IPS-15b (cell line): ENCODE data around the gene EBF4.
"Not testable (repeated sequence)": the region's sequence is repeated elsewhere in the genome, so short reads cannot be mapped to it uniquely, and the experiment has no call there.

Experiments used
- H3K27me3 ChIP-seq: one replicate; pipeline ENCODE4 v1.6.1; 2013; ENCODE audit warnings: low read length; ENCODE audit not compliant: control insufficient read depth, insufficient read depth
- H3K36me3 ChIP-seq: one replicate; pipeline ENCODE4 v1.6.1; 2013; ENCODE audit warnings: low read length; ENCODE audit not compliant: control insufficient read depth, insufficient read depth
- H3K4me1 ChIP-seq: one replicate; pipeline ENCODE4 v1.6.1; 2013; ENCODE audit warnings: mild to moderate bottlenecking, low read length; ENCODE audit not compliant: control insufficient read depth, insufficient read depth
- H3K4me3 ChIP-seq: one replicate; pipeline ENCODE4 v1.5.1; 2013; ENCODE audit warnings: low read depth, low read length
- H3K9ac ChIP-seq: one replicate; pipeline ENCODE4 v1.6.1; 2013; ENCODE audit warnings: low read depth, mild to moderate bottlenecking, low read length
- H3K9me3 ChIP-seq: one replicate; pipeline ENCODE4 v1.6.1; 2013; ENCODE audit warnings: mild to moderate bottlenecking, low read length; ENCODE audit not compliant: control insufficient read depth, insufficient read depth

Gene EBF4

GRCh38 chr20:2695984-2696525 lies 3.5 kb downstream of the EBF4 start:
- H3K27me3 ChIP-seq = peaks cover 86% of the 10 kb centered on the region
- H3K4me3 ChIP-seq, H3K36me3 ChIP-seq, H3K4me1 ChIP-seq, H3K9ac ChIP-seq, H3K9me3 ChIP-seq: not testable (repeated sequence)

GRCh38 chr20:2696646-2697045 lies 4.1 kb downstream of the EBF4 start:
- peaks cover 10% of the 10 kb centered on the region for H3K4me1 ChIP-seq
- H3K9me3 ChIP-seq = no peaks in the 10 kb centered on the region
- H3K4me3 ChIP-seq = no peak overlapping the region
- no peak overlapping the region for H3K9ac ChIP-seq
- H3K36me3 ChIP-seq = no peaks in the 10 kb centered on the region
- H3K27me3 ChIP-seq = peaks cover 86% of the 10 kb centered on the region

- H3K9me3 ChIP-seq = no peaks in the 10 kb centered on the region
- H3K36me3 ChIP-seq = no peaks in the 10 kb centered on the region
- H3K27me3 ChIP-seq = peaks cover 88% of the 10 kb centered on the region
- peaks cover 17% of the 10 kb centered on the region for H3K4me1 ChIP-seq
- H3K4me3 ChIP-seq = no peak overlapping the region
- H3K9ac ChIP-seq = no peak overlapping the region
Observed at GRCh38 chr20:2697768-2698167, 5.2 kb downstream of the EBF4 start.

GRCh38 chr20:2698186-2698817 lies 5.7 kb downstream of the EBF4 start:
- Histone ChIP-seq H3K27me3 (peaks cover 91% of the 10 kb centered on the region), H3K4me1 (peaks cover 17% of the 10 kb centered on the region)

GRCh38 chr20:2698912-2699311 lies 6.3 kb downstream of the EBF4 start:
- Histone ChIP-seq H3K4me3 (no peak overlapping the region), H3K36me3 (no peaks in the 10 kb centered on the region), H3K4me1 (peaks cover 17% of the 10 kb centered on the region), H3K27me3 (peaks cover 92% of the 10 kb centered on the region), H3K9me3 (no peaks in the 10 kb centered on the region), H3K9ac (no peak overlapping the region)

More at GRCh38 chr20:2698186-2698817, 5.7 kb downstream of the EBF4 start:
- Histone ChIP-seq H3K4me3 (no peak overlapping the region), H3K9ac (no peak overlapping the region), H3K9me3 (no peaks in the 10 kb centered on the region), H3K36me3 (no peaks in the 10 kb centered on the region)

GRCh38 chr20:2699775-2700413 lies 7.3 kb downstream of the EBF4 start:
- Histone ChIP-seq H3K36me3 (no peaks in the 10 kb centered on the region), H3K4me3 (no peak overlapping the region), H3K4me1 (peaks cover 17% of the 10 kb centered on the region), H3K9me3 (no peaks in the 10 kb centered on the region), H3K9ac (no peak overlapping the region), H3K27me3 (peaks cover 92% of the 10 kb centered on the region)

GRCh38 chr20:2700913-2701620 lies 8.5 kb downstream of the EBF4 start:
- Histone ChIP-seq H3K4me1 (peaks cover 20% of the 10 kb centered on the region), H3K36me3 (no peaks in the 10 kb centered on the region), H3K4me3 (peak overlapping the region; percentile 30), H3K9ac (no peak overlapping the region), H3K27me3 (peaks cover 91% of the 10 kb centered on the region), H3K9me3 (no peaks in the 10 kb centered on the region)

GRCh38 chr20:2701671-2702081 lies 9.1 kb downstream of the EBF4 start:
- H3K27me3 ChIP-seq = peaks cover 91% of the 10 kb centered on the region

GRCh38 chr20:2703716-2704475 lies 11.3 kb downstream of the EBF4 start:
- no peak overlapping the region for H3K9ac ChIP-seq
- no peaks in the 10 kb centered on the region for H3K9me3 ChIP-seq
- no peaks in the 10 kb centered on the region for H3K36me3 ChIP-seq
- peaks cover 84% of the 10 kb centered on the region for H3K27me3 ChIP-seq
- no peak overlapping the region for H3K4me3 ChIP-seq
- H3K4me1 ChIP-seq = peaks cover 28% of the 10 kb centered on the region

More at GRCh38 chr20:2701671-2702081, 9.1 kb downstream of the EBF4 start:
- Histone ChIP-seq H3K36me3 (no peaks in the 10 kb centered on the region), H3K4me3 (peak overlapping the region; percentile 30), H3K9ac (no peak overlapping the region), H3K9me3 (no peaks in the 10 kb centered on the region), H3K4me1 (peaks cover 24% of the 10 kb centered on the region)

GRCh38 chr20:2705931-2706645 lies 13.5 kb downstream of the EBF4 start:
- peaks cover 62% of the 10 kb centered on the region for H3K27me3 ChIP-seq

More at GRCh38 chr20:2705931-2706645, 13.5 kb downstream of the EBF4 start:
- peak overlapping the region; percentile 18 for H3K4me3 ChIP-seq
- no peaks in the 10 kb centered on the region for H3K9me3 ChIP-seq
- H3K36me3 ChIP-seq = no peaks in the 10 kb centered on the region
- no peak overlapping the region for H3K9ac ChIP-seq
- peaks cover 29% of the 10 kb centered on the region for H3K4me1 ChIP-seq
